ACC112 (cell line): ENCODE results near the gene BFSP1.

Experiments
- H2AFZ ChIP-seq: fragments of 200-600 bp; sonication (generic); one replicate; pipeline ENCODE4 v1.6.0; 2017; ENCODE audit warnings: antibody characterized with exemption, low read length; ENCODE audit not compliant: unreplicated experiment
- H3K27ac ChIP-seq: fragments of 200-600 bp; sonication (generic); 2 replicates; pipeline ENCODE4 v1.5.1; 2014; ENCODE audit warnings: low read depth, mild to moderate bottlenecking, antibody characterized with exemption, low read length, moderate library complexity
- H3K27me3 ChIP-seq: fragments of 200-600 bp; sonication (generic); 2 replicates; pipeline ENCODE4 v1.6.1; 2014; ENCODE audit warnings: mild to moderate bottlenecking, antibody characterized with exemption, low read length, moderate library complexity, mixed read lengths; ENCODE audit not compliant: insufficient read depth
- H3K36me3 ChIP-seq: fragments of 200-600 bp; sonication (generic); 2 replicates; pipeline ENCODE4 v1.6.1; 2016; ENCODE audit warnings: mild to moderate bottlenecking, antibody characterized with exemption, low read length, moderate library complexity, mixed read lengths; ENCODE audit not compliant: insufficient read depth
- H3K4me1 ChIP-seq: fragments of 200-600 bp; sonication (generic); one replicate; pipeline ENCODE4 v1.6.1; 2016; ENCODE audit warnings: low read length, mixed read lengths; ENCODE audit not compliant: insufficient read depth, unreplicated experiment, control insufficient read depth
- H3K4me3 ChIP-seq: fragments of 200-600 bp; sonication (generic); 2 replicates; pipeline ENCODE4 v1.5.1; 2014; ENCODE audit warnings: mild to moderate bottlenecking, low read depth, low read length
- H3K79me2 ChIP-seq: fragments of 200-600 bp; sonication (generic); one replicate; pipeline ENCODE4 v1.6.0; 2016; ENCODE audit warnings: low read length; ENCODE audit not compliant: control insufficient read depth, unreplicated experiment, insufficient read depth

BFSP1 gene

DNA sequence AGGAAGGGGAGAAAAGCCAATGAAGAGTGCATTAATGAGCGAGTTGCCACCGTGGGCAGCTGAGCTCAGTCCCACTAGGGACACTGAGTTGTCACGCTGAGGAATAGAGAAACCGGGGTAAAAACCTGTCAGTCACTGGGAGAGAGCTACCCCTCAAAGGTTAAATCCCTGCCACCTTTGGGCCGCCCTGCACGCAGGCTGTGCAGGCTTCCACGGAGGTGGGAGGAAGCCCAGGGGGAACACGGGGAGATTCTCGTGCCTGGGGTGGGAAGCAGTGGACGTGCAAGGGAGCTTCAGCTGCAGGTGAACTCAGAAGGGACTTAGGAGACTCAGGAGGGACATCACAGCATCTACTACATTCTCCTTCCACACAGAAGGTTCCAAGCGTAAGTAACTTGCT lies 50.5 kb downstream of the BFSP1 start:
- Histone ChIP-seq H3K4me1 (no peaks in the 10 kb centered on the region), H2AFZ (no peak overlapping the region), H3K27ac (no peak overlapping the region), H3K27me3 (peaks cover 42% of the 10 kb centered on the region), H3K79me2 (no peaks in the 10 kb centered on the region), H3K4me3 (no peak overlapping the region), H3K36me3 (no peaks in the 10 kb centered on the region)

- Histone ChIP-seq H3K4me1 (no peaks in the 10 kb centered on the region), H3K27ac (no peak overlapping the region), H3K79me2 (no peaks in the 10 kb centered on the region), H3K4me3 (no peak overlapping the region), H3K27me3 (peaks cover 39% of the 10 kb centered on the region), H2AFZ (no peak overlapping the region), H3K36me3 (no peaks in the 10 kb centered on the region)
Measured at GRCh38 chr20:17479063-17479657, 52.0 kb downstream of the BFSP1 start.

GRCh38 chr20:17473659-17474058 lies 57.5 kb downstream of the BFSP1 start:
- Histone ChIP-seq H3K36me3 (no peaks in the 10 kb centered on the region), H3K27me3 (peaks cover 24% of the 10 kb centered on the region), H3K79me2 (no peaks in the 10 kb centered on the region), H2AFZ (no peak overlapping the region), H3K4me1 (no peaks in the 10 kb centered on the region), H3K4me3 (no peak overlapping the region), H3K27ac (no peak overlapping the region)

DNA sequence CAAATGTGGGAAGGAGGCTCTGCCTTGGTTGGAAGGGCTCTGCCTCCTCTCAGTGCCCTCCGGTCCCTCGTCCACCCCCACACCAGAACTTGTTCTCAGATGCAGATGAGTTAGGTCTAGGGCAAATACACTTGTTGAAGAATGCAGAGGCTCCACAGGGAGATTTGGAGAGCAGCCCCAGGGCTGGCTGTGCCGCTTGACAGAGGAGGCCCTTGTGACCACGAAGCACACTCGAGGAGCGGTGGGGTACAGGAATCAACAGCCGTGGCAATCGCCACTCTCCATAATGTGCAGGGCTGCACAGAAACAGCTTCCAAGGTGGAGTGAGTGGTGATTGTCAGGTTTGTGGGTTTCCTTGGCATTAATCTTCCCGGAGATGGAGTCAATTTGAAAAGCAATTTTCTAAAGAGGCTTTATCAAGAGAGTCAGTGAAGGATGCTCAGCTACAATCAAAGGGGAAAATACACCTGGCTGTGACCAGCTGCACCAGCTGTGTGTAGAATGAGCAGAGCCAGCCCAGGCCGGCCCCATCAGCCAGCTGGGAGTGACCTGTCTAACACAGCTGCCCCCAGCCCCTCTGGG lies 59.5 kb downstream of the BFSP1 start:
- no peaks in the 10 kb centered on the region for H3K36me3 ChIP-seq
- H3K4me1 ChIP-seq, result no peaks in the 10 kb centered on the region
- no peaks in the 10 kb centered on the region for H3K79me2 ChIP-seq
- H2AFZ ChIP-seq, result no peak overlapping the region
- peaks cover 21% of the 10 kb centered on the region for H3K27me3 ChIP-seq
- H3K27ac ChIP-seq, result no peak overlapping the region
- no peak overlapping the region for H3K4me3 ChIP-seq

GRCh38 chr20:17470973-17471372 lies 60.2 kb downstream of the BFSP1 start:
- no peaks in the 10 kb centered on the region for H3K36me3 ChIP-seq
- H3K4me3 ChIP-seq, result no peak overlapping the region
- no peaks in the 10 kb centered on the region for H3K79me2 ChIP-seq
- no peak overlapping the region for H2AFZ ChIP-seq
- H3K27me3 ChIP-seq, result peaks cover 19% of the 10 kb centered on the region
- no peak overlapping the region for H3K27ac ChIP-seq
- no peaks in the 10 kb centered on the region for H3K4me1 ChIP-seq

DNA sequence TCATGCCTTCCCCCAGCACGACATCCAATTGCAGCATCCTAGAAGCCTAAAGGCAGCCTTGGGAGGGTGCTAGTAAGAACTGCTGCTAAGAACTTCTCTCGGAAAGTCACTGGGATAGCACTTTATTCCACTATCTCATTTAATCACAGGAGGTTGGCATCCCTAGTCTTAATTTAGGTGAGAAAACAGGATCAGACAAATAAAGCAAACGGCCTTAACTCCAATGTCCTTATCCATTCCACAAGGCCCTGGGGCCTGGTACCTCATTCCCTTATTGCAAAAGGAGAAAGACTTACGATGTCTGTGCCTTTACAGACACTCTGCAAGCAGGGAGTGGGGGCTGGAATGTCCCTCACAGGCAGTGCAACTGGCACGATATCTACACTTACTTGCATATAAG lies 60.7 kb downstream of the BFSP1 start:
- H3K27me3 ChIP-seq, result peaks cover 19% of the 10 kb centered on the region; the same call in 1 of the 2 replicates
- no peaks in the 10 kb centered on the region for H3K79me2 ChIP-seq
- no peaks in the 10 kb centered on the region for H3K36me3 ChIP-seq
- H3K4me1 ChIP-seq, result no peaks in the 10 kb centered on the region
- H3K27ac ChIP-seq, result no peak overlapping the region
- no peak overlapping the region for H3K4me3 ChIP-seq
- H2AFZ ChIP-seq, result no peak overlapping the region

DNA sequence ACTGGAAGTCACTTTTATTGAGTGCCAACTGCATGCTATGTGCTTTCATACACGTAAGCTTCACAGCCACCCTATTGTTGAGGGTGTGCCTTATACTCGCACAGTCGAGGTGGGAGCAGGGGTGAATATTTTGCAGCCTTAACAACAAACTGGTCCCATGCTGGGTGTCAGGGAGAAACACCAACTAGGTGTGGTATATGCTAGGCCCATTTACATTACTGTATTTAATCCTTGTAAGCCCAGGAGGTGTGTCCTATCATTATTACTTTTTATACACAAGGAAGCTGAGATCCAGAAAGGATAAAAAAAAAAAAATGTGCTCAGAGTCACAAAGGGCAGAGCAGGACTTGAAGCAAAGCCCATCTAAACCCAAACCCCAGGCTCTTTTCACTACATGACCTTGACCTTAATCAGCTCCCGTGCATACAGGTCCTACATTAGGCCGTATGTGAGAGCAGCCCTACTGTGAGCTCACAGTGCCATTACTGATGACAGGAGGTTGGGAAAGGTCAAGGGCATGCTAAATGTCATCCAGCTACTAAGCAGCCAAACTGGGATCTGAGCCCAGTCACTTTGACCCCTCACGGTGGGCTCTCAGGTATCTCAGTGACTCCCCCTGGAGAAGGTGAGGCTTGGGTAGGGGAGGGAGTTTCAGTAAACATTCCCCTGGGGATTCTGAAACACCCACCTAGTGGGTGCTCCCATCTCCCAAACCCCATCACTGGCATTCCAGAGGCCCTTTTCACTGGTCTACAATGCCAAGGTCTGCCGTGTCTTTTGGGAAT lies 61.7 kb downstream of the BFSP1 start:
- Histone ChIP-seq H3K27ac (no peak overlapping the region), H3K4me1 (no peaks in the 10 kb centered on the region), H3K4me3 (no peak overlapping the region), H3K79me2 (no peaks in the 10 kb centered on the region), H3K36me3 (no peaks in the 10 kb centered on the region), H3K27me3 (peaks cover 17% of the 10 kb centered on the region; the same call in 1 of the 2 replicates), H2AFZ (no peak overlapping the region)

- H3K4me1 ChIP-seq, result no peaks in the 10 kb centered on the region
Measured at GRCh38 chr20:17468073-17468840, 62.9 kb downstream of the BFSP1 start.

GRCh38 chr20:17467120-17467655 lies 64.0 kb downstream of the BFSP1 start:
- H2AFZ ChIP-seq, result no peak overlapping the region
- peaks cover 27% of the 10 kb centered on the region; the same call in 1 of the 2 replicates for H3K27me3 ChIP-seq
- H3K36me3 ChIP-seq, result no peaks in the 10 kb centered on the region
- H3K27ac ChIP-seq, result no peak overlapping the region
- no peaks in the 10 kb centered on the region for H3K4me1 ChIP-seq
- no peaks in the 10 kb centered on the region for H3K79me2 ChIP-seq
- H3K4me3 ChIP-seq, result no peak overlapping the region

More at GRCh38 chr20:17468073-17468840, 62.9 kb downstream of the BFSP1 start:
- Histone ChIP-seq H3K4me3 (no peak overlapping the region), H2AFZ (no peak overlapping the region), H3K27ac (no peak overlapping the region), H3K27me3 (peaks cover 18% of the 10 kb centered on the region; the same call in 1 of the 2 replicates), H3K79me2 (no peaks in the 10 kb centered on the region), H3K36me3 (no peaks in the 10 kb centered on the region)

DNA sequence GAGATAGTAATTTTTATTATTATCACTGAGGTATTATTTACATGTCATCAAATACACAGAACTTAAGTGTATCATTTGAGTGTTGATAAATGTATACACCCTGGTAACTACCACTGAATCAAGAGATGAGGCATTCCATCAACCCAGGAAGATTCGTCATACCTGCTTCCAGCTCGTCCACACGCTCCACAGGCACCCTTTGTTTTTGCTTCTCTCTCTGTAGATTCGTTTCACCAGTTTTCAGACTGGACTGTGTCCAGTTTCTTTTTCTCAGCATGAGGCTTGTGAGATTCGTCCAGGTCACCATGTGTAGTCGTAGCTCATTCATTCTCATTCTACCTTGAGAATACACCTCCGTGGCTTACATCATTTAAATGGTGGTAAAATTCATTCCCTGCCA lies 64.5 kb downstream of the BFSP1 start:
- Histone ChIP-seq H3K79me2 (no peaks in the 10 kb centered on the region), H3K4me1 (no peaks in the 10 kb centered on the region), H3K4me3 (no peak overlapping the region), H3K27me3 (peaks cover 27% of the 10 kb centered on the region; the same call in 1 of the 2 replicates), H3K36me3 (no peaks in the 10 kb centered on the region), H2AFZ (no peak overlapping the region), H3K27ac (no peak overlapping the region)
